Mucosa of rectum (tissue), 2 donors: ENCODE measurements around the gene FHDC1.
"Not testable (repeated sequence)": the region's sequence is repeated elsewhere in the genome, so short reads cannot be mapped to it uniquely, and the experiment has no call there.

ENCODE experiments used
- H3K27ac ChIP-seq, 2 donors: one replicate each; pipeline ENCODE4 v1.7.0; 2013; ENCODE audit warnings: inconsistent platforms in 2 of 2, low read depth in 2 of 2, low read length in 2 of 2
- H3K27me3 ChIP-seq, 2 donors: one replicate each; pipeline ENCODE4 v1.7.0; 2013; ENCODE audit warnings: low read length in 2 of 2; ENCODE audit not compliant: control insufficient read depth in 2 of 2, insufficient read depth in 2 of 2
- H3K36me3 ChIP-seq, 2 donors: one replicate each; pipeline ENCODE4 v1.7.0; 2013; ENCODE audit warnings: low read length in 2 of 2; ENCODE audit not compliant: control insufficient read depth in 2 of 2, insufficient read depth in 2 of 2
- H3K4me1 ChIP-seq, 2 donors: one replicate each; pipeline ENCODE4 v1.7.0; 2013; ENCODE audit warnings: low read length in 2 of 2, mild to moderate bottlenecking in 1 of 2; ENCODE audit not compliant: control insufficient read depth in 2 of 2, insufficient read depth in 2 of 2
- H3K4me3 ChIP-seq, 2 donors: one replicate each; pipeline ENCODE4 v1.7.0; 2013; ENCODE audit warnings: low read length in 2 of 2
- H3K9ac ChIP-seq, 2 donors: one replicate each; pipeline ENCODE4 v1.7.0; 2013; ENCODE audit warnings: low read length in 2 of 2, low read depth in 1 of 2, mild to moderate bottlenecking in 1 of 2
- H3K9me3 ChIP-seq, 2 donors: one replicate each; pipeline ENCODE4 v1.7.0; 2013; ENCODE audit warnings: low read length in 2 of 2; ENCODE audit not compliant: control insufficient read depth in 2 of 2
- donor health status: healthy.
- donor health status: Normal muscosa, but diverticular disease.

Gene FHDC1, protein sequence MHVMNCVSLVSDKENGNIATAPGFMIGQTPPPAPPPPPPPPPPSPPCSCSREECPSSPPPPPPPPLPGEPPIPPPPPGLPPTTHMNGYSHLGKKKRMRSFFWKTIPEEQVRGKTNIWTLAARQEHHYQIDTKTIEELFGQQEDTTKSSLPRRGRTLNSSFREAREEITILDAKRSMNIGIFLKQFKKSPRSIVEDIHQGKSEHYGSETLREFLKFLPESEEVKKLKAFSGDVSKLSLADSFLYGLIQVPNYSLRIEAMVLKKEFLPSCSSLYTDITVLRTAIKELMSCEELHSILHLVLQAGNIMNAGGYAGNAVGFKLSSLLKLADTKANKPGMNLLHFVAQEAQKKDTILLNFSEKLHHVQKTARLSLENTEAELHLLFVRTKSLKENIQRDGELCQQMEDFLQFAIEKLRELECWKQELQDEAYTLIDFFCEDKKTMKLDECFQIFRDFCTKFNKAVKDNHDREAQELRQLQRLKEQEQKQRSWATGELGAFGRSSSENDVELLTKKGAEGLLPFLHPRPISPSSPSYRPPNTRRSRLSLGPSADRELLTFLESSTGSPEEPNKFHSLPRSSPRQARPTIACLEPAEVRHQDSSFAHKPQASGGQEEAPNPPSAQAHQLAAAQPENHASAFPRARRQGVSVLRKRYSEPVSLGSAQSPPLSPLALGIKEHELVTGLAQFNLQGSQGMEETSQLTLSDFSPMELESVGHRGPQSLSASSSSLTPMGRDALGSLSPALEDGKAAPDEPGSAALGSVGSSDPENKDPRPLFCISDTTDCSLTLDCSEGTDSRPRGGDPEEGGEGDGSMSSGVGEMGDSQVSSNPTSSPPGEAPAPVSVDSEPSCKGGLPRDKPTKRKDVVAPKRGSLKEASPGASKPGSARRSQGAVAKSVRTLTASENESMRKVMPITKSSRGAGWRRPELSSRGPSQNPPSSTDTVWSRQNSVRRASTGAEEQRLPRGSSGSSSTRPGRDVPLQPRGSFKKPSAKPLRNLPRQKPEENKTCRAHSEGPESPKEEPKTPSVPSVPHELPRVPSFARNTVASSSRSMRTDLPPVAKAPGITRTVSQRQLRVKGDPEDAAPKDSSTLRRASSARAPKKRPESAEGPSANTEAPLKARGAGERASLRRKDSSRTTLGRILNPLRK

DNA sequence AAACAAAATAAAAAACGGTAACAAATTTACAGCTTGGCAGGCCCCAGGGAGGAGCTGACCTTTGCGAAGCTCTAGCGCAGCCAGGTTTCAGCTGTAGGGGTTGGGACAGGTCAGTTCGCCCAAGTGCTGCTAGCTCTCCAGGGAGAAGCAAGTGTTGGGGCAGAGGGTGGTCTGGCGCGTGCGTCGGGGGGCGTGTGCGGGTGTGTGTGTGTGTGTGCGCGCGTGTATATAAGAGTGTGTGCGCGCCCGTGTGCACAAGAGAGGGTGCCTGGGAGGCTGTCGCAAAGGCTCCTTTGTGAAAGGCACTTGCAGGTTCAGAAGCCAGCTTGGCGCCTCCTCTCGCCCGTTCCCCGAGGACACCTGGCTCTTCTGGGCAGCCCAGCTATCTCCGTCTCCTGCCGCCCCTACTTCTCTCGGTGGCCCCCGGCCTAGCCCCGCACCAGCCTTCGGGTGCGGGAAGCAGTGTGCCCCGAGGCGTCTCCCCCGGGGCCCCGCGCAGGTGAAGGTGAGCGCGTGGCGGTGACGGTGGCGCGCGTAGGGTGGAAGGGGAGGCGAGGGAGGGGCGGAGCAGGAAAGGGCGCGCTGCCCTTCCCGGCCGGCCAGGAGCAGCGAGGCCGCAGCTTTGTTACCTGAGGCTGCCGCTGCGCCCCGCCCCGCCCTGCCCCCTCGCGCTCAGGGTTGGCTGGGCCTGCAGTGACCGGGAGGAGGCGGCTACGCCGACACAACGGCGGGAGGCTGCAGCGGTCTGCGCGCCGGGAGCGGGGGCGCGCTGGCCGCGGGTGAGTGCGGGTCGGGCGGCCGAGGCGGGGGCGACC lies at the start of gene FHDC1:
Gene FHDC1, plus strand, starts transcription at position 693 of the 815 bp plus-strand sequence. CDS start 6,735 bp downstream, outside the sequence.
- H3K27me3 ChIP-seq: peaks cover 0 to 5% of the 10 kb centered on the region in 2 donors
- peak within 1 kb of the TSS; percentile 83 to 91 for H3K9ac ChIP-seq
- H3K4me1 ChIP-seq: peaks cover 10 to 11% of the 10 kb centered on the region in 2 donors
- peak within 1 kb of the TSS; percentile 79 to 89 for H3K4me3 ChIP-seq
- no peaks in the 10 kb centered on the region for H3K9me3 ChIP-seq
- H3K36me3 ChIP-seq: no peaks in the 10 kb centered on the region
- peak within 1 kb of the TSS; percentile 92 to 93 for H3K27ac ChIP-seq

DNA sequence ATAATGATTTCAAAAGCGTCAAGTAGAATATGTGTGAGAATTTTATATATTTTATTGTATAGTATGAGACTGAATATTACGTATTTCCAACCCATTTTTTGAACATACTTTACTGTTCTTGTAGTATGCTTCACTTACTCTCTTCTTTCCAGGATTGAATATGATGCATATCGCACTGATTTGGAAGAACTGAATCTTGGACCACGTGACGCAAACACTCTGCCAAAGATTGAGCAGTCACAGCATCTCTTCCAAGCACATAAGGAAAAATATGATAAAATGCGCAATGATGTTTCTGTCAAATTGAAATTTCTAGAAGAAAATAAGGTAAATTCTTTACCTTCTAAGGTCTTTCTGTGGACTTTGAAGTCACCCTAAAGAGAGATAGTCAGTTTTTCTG lies 48.1 kb upstream of the FHDC1 start:
- Histone ChIP-seq H3K27ac (no peak overlapping the region), H3K36me3 (peaks cover 5 to 14% of the 10 kb centered on the region in 2 donors), H3K9me3 (no peaks in the 10 kb centered on the region), H3K9ac (no peak overlapping the region), H3K27me3 (no peaks in the 10 kb centered on the region), H3K4me1 (peaks cover 0 to 10% of the 10 kb centered on the region in 2 donors), H3K4me3 (no peak overlapping the region)

DNA sequence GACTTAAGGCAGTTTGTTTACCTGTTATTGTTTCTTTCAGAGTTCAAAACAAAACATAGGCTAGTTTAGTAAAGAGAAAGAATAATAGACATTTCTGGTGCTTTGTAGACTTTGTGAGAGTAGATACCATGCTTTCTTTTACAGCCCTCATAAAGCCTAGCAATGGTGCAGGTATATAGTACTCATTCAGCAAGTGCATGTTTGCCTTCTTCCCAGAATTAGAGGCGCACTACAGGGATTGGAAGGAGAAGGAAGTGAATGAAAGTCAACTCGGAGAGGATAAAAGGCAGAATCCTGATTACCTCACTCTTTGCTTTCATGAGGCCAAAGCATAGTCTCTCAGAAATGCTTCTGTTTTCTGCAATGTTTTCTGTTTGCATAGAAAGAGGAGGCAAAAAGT lies 43.1 kb upstream of the FHDC1 start:
- Histone ChIP-seq H3K9me3 (no peaks in the 10 kb centered on the region), H3K27ac (peak overlapping the region; percentile 59 to 63), H3K4me3 (no peak overlapping the region), H3K36me3 (peaks cover 3 to 9% of the 10 kb centered on the region in 2 donors), H3K27me3 (no peaks in the 10 kb centered on the region), H3K9ac (peak overlapping the region in 1 of 2 donors; percentile 37), H3K4me1 (peaks cover 3 to 12% of the 10 kb centered on the region in 2 donors)

DNA sequence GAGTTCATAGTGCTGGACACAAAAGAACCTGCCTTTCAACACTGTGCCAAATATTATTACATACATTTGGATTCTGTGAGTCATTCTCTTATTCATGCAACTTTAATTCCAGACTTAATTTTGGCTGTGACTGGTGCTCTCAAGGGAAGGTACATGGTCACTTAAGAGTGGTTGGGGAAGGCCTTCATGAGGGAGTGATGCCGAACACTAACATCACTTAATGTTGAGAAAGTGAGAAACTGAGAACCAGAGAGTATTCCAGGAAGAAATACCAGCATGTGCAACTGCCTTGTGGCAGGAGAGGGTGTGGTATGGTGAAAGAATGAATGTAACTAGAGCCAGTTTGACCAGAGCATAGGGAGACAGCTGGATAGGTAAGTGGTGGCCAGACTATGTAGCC lies 41.5 kb upstream of the FHDC1 start:
- peaks cover 3 to 4% of the 10 kb centered on the region in 2 donors for H3K36me3 ChIP-seq

DNA sequence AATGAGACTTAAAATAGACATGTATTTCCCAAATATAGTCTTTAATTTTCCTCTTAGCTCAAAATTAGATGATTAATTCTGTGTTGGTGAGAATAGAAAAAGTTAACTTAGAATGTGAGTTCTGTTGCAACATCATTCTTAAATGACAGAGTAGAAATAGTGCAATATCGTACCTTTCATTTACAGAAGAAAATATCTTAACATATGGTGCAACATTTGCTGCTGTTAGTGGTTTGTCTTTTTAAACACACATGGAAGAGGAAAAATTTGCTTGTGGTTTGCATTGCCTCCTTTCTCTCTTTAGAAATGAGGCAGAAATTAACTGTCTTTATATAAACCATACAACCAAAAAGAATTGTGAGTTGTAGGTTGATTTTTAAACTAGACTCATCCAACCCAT lies 39.3 kb upstream of the FHDC1 start:
- H3K9me3 ChIP-seq: no peaks in the 10 kb centered on the region
- no peak overlapping the region for H3K9ac ChIP-seq
- peaks cover 0 to 4% of the 10 kb centered on the region in 2 donors for H3K36me3 ChIP-seq
- no peak overlapping the region for H3K27ac ChIP-seq
- no peaks in the 10 kb centered on the region for H3K27me3 ChIP-seq
- peaks cover 6 to 17% of the 10 kb centered on the region in 2 donors for H3K4me1 ChIP-seq
- no peak overlapping the region for H3K4me3 ChIP-seq

More for the DNA sequence above, 41.5 kb upstream of the FHDC1 start:
- no peak overlapping the region for H3K4me3 ChIP-seq
- H3K4me1 ChIP-seq: peaks cover 3 to 12% of the 10 kb centered on the region in 2 donors
- H3K27me3 ChIP-seq: no peaks in the 10 kb centered on the region
- H3K27ac ChIP-seq: no peak overlapping the region
- H3K9me3 ChIP-seq: no peaks in the 10 kb centered on the region
- no peak overlapping the region for H3K9ac ChIP-seq

DNA sequence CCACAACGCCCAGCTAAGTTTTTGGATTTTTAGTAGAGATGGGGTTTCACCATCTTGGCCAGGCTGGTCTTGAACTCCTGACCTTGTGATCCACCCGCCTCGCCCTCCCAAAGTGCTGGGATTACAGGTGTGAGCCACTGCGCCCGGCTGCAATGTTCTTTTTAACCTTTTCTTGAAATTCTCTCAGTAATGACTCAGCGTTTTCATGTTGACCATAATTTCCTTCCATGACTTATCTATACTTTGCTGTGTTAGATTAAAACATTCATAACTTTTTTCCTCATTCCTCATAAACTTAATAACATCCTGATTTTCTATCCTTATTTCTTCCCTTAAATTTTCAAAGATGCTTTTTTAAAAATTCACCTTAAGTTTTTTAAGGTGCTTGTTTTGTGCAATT lies 38.0 kb upstream of the FHDC1 start:
- H3K4me1 ChIP-seq, H3K36me3 ChIP-seq, H3K9ac ChIP-seq, H3K9me3 ChIP-seq, H3K27me3 ChIP-seq, H3K4me3 ChIP-seq, H3K27ac ChIP-seq: not testable (repeated sequence)

DNA sequence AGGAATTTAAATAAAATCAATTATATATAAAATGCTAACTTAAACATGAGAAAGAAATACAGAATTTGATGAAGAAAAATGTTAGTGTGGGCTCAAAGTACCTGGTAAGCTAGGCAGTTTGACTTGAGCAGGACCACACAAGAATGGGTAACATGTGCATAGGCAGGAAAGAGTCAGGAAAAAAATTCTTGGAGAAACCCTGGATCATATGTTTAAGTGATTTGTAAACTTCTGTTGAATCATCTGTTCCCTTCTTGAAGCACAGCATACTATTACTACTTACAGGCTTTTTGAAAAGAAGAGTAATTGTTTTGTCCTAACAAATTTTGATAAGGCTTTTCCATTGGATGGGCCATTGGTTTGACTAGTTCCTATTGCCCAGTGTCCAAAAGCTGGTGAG lies 37.5 kb upstream of the FHDC1 start:
- H3K36me3 ChIP-seq: no peaks in the 10 kb centered on the region
- H3K27me3 ChIP-seq: no peaks in the 10 kb centered on the region
- no peak overlapping the region for H3K27ac ChIP-seq
- no peak overlapping the region for H3K4me3 ChIP-seq
- peaks cover 6 to 9% of the 10 kb centered on the region in 2 donors for H3K4me1 ChIP-seq
- no peaks in the 10 kb centered on the region for H3K9me3 ChIP-seq
- no peak overlapping the region for H3K9ac ChIP-seq

DNA sequence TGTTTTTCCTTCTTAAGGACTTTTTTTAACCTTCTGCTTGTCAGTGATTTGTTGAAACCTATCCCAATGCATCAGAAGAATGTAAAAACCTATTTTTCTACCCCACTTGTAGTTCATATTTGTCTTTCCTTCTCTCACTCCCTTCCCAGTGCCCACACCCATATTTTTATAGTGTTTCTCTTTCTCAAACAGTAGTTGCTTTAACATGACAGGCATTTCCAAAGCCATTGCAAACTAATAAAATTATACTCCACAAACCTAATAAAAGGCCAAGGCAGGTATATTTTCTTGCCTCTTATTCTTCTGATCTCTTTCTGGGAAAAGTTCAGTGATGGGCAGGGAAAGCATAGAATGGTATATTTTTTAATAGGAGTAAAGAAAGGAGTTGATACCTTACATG lies 35.7 kb upstream of the FHDC1 start:
- Histone ChIP-seq H3K27ac (peak overlapping the region; percentile 61 to 78), H3K4me1 (peaks cover 2 to 5% of the 10 kb centered on the region in 2 donors), H3K36me3 (no peaks in the 10 kb centered on the region), H3K9ac (no peak overlapping the region), H3K9me3 (no peaks in the 10 kb centered on the region), H3K4me3 (no peak overlapping the region), H3K27me3 (no peaks in the 10 kb centered on the region)

DNA sequence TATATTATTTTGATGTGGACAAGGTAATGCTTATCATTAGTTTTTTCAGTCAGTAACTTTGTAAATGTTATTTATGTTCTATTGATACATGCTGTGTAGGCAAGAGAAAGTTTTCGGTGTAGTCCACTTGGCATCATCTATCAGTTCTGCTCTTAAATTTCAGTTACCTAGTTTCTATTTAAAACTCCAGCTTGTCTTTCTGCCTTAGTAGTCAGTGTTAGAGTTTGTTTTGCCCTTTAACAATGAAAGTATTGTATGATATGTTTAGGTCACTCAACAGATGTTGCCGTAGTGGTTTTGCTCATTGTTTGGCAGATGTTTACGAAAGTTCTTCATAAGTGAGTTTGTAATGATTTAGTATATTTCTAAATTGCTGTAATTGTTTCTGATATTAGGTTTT lies 34.9 kb upstream of the FHDC1 start:
- no peak overlapping the region for H3K9ac ChIP-seq
- H3K27ac ChIP-seq: no peak overlapping the region
- peaks cover 2 to 5% of the 10 kb centered on the region in 2 donors for H3K4me1 ChIP-seq
- H3K27me3 ChIP-seq: no peaks in the 10 kb centered on the region
- no peaks in the 10 kb centered on the region for H3K9me3 ChIP-seq
- H3K36me3 ChIP-seq: no peaks in the 10 kb centered on the region
- H3K4me3 ChIP-seq: no peak overlapping the region
